ENCODE measurements around the gene SLC5A4. TPM values are rescaled to one million over a fixed set of nuclear protein-coding genes. Genes with fewer than 3 reads are reported as not detected.

Gene SLC5A4
- total RNA-seq, 2 experiments from 2014 or later = not detected

GRCh38 chr22:32258791-32259190 lies 3.6 kb upstream of the SLC5A4 start:
- peaks cover 14% of the 10 kb centered on the region for H3K27me3 Mint-ChIP-seq (ENCODE audit: low read depth)
- H3K9me3 Mint-ChIP-seq = no peaks in the 10 kb centered on the region
- H3K4me1 Mint-ChIP-seq (ENCODE audit: low read depth) = no peaks in the 10 kb centered on the region
- CTCF ChIA-PET = interaction anchor here (0.9 kb wide), 1 partner anchor 22 kb away, joined by 4 read pairs; no protein-coding TSS in a partner anchor
- intact Hi-C loops (cut with micrococcal nuclease) = no loop called here
- H3K36me3 Mint-ChIP-seq (ENCODE audit: low read depth) = no peaks in the 10 kb centered on the region
- DNase-seq = no peak
- H3K27ac Mint-ChIP-seq = no peak overlapping the region
- H3K4me3 Mint-ChIP-seq = no peak overlapping the region

- intact Hi-C loops (cut with micrococcal nuclease) = no loop called here
- Mint-ChIP-seq H3K4me3 (no peak overlapping the region), H3K27ac (no peak overlapping the region), H3K27me3 (ENCODE audit: low read depth) (peaks cover 16% of the 10 kb centered on the region), H3K4me1 (ENCODE audit: low read depth) (no peaks in the 10 kb centered on the region), H3K9me3 (no peaks in the 10 kb centered on the region), H3K36me3 (ENCODE audit: low read depth) (no peaks in the 10 kb centered on the region)
- DNase-seq = no peak
- CTCF ChIA-PET = interaction anchor here (1.3 kb wide), 1 partner anchor 10 kb away, joined by 4 read pairs; no protein-coding TSS in a partner anchor
Observed at GRCh38 chr22:32255726-32256125, 579 bp upstream of the SLC5A4 start.

- Mint-ChIP-seq H3K36me3 (ENCODE audit: low read depth) (no peaks in the 10 kb centered on the region), H3K27ac (no peak overlapping the region), H3K9me3 (no peaks in the 10 kb centered on the region), H3K27me3 (ENCODE audit: low read depth) (peaks cover 20% of the 10 kb centered on the region), H3K4me3 (no peak overlapping the region), H3K4me1 (ENCODE audit: low read depth) (no peaks in the 10 kb centered on the region)
- DNase-seq = no peak
- intact Hi-C loops (cut with micrococcal nuclease) = no loop called here
- CTCF ChIA-PET = no interaction called here
Observed at GRCh38 chr22:32249231-32249630, 5.9 kb downstream of the SLC5A4 start.

- Mint-ChIP-seq H3K4me1 (ENCODE audit: low read depth) (no peaks in the 10 kb centered on the region), H3K27ac (no peak overlapping the region), H3K9me3 (no peaks in the 10 kb centered on the region), H3K27me3 (ENCODE audit: low read depth) (peaks cover 20% of the 10 kb centered on the region), H3K4me3 (no peak overlapping the region), H3K36me3 (ENCODE audit: low read depth) (no peaks in the 10 kb centered on the region)
- CTCF ChIA-PET = no interaction called here
- intact Hi-C loops (cut with micrococcal nuclease) = no loop called here
- no peak for DNase-seq
Observed at GRCh38 chr22:32248276-32248675, 6.9 kb downstream of the SLC5A4 start.

- Mint-ChIP-seq H3K36me3 (ENCODE audit: low read depth) (no peaks in the 10 kb centered on the region), H3K27ac (no peak overlapping the region), H3K27me3 (ENCODE audit: low read depth) (peaks cover 24% of the 10 kb centered on the region), H3K4me3 (no peak overlapping the region), H3K4me1 (ENCODE audit: low read depth) (no peaks in the 10 kb centered on the region), H3K9me3 (no peaks in the 10 kb centered on the region)
- intact Hi-C loops (cut with micrococcal nuclease) = no loop called here
- no peak for DNase-seq
- CTCF ChIA-PET = interaction anchor here (1.1 to 1.9 kb wide), 2 partner anchors 20 to 276 kb away, joined by 3 to 4 read pairs; no protein-coding TSS in a partner anchor
Observed at GRCh38 chr22:32246166-32246565, 9.0 kb downstream of the SLC5A4 start.

GRCh38 chr22:32245042-32245441 lies 10.1 kb downstream of the SLC5A4 start:
- Mint-ChIP-seq H3K27ac (no peak overlapping the region), H3K9me3 (no peaks in the 10 kb centered on the region), H3K4me3 (no peak overlapping the region), H3K4me1 (ENCODE audit: low read depth) (no peaks in the 10 kb centered on the region), H3K27me3 (ENCODE audit: low read depth) (peaks cover 16% of the 10 kb centered on the region), H3K36me3 (ENCODE audit: low read depth) (no peaks in the 10 kb centered on the region)
- DNase-seq = no peak
- CTCF ChIA-PET = no interaction called here
- intact Hi-C loops (cut with micrococcal nuclease) = no loop called here

GRCh38 chr22:32244547-32244946 lies 10.6 kb downstream of the SLC5A4 start:
- intact Hi-C loops (cut with micrococcal nuclease) = no loop called here
- CTCF ChIA-PET = no interaction called here

GRCh38 chr22:32240461-32240860 lies 14.7 kb downstream of the SLC5A4 start:
- Mint-ChIP-seq H3K4me1 (ENCODE audit: low read depth) (no peaks in the 10 kb centered on the region), H3K27ac (no peak overlapping the region), H3K4me3 (no peak overlapping the region), H3K9me3 (no peaks in the 10 kb centered on the region), H3K36me3 (ENCODE audit: low read depth) (no peaks in the 10 kb centered on the region), H3K27me3 (ENCODE audit: low read depth) (peaks cover 4% of the 10 kb centered on the region)
- CTCF ChIA-PET = interaction anchor here (1.3 kb wide), 1 partner anchor 26 kb away, joined by 4 read pairs; no protein-coding TSS in a partner anchor
- no peak for DNase-seq
- intact Hi-C loops (cut with micrococcal nuclease) = no loop called here

More at GRCh38 chr22:32244547-32244946, 10.6 kb downstream of the SLC5A4 start:
- Mint-ChIP-seq H3K4me3 (no peak overlapping the region), H3K36me3 (ENCODE audit: low read depth) (no peaks in the 10 kb centered on the region), H3K27ac (no peak overlapping the region), H3K27me3 (ENCODE audit: low read depth) (peaks cover 14% of the 10 kb centered on the region), H3K9me3 (no peaks in the 10 kb centered on the region), H3K4me1 (ENCODE audit: low read depth) (no peaks in the 10 kb centered on the region)
- no peak for DNase-seq

GRCh38 chr22:32237906-32238305 lies 17.2 kb downstream of the SLC5A4 start:
- CTCF ChIA-PET = interaction anchor here (0.6 kb wide), 1 partner anchor 28 kb away, joined by 3 read pairs; no protein-coding TSS in a partner anchor
- no peak for DNase-seq
- intact Hi-C loops (cut with micrococcal nuclease) = no loop called here

GRCh38 chr22:32236970-32237369 lies 18.2 kb downstream of the SLC5A4 start:
- no peak overlapping the region for H3K4me3 Mint-ChIP-seq
- no peaks in the 10 kb centered on the region for H3K9me3 Mint-ChIP-seq
- no peaks in the 10 kb centered on the region for H3K4me1 Mint-ChIP-seq (ENCODE audit: low read depth)
- H3K36me3 Mint-ChIP-seq (ENCODE audit: low read depth) = no peaks in the 10 kb centered on the region
- no peak overlapping the region for H3K27ac Mint-ChIP-seq
- H3K27me3 Mint-ChIP-seq (ENCODE audit: low read depth) = peaks cover 8% of the 10 kb centered on the region
- CTCF ChIA-PET = interaction anchor here (1.0 kb wide), 1 partner anchor 21 kb away, joined by 4 read pairs; no protein-coding TSS in a partner anchor
- intact Hi-C loops (cut with micrococcal nuclease) = no loop called here
- DNase-seq = no peak

More at GRCh38 chr22:32237906-32238305, 17.2 kb downstream of the SLC5A4 start:
- Mint-ChIP-seq H3K4me3 (no peak overlapping the region), H3K4me1 (ENCODE audit: low read depth) (no peaks in the 10 kb centered on the region), H3K27me3 (ENCODE audit: low read depth) (peaks cover 9% of the 10 kb centered on the region), H3K9me3 (no peaks in the 10 kb centered on the region), H3K36me3 (ENCODE audit: low read depth) (no peaks in the 10 kb centered on the region), H3K27ac (no peak overlapping the region)

GRCh38 chr22:32233091-32233490 lies 22.1 kb downstream of the SLC5A4 start:
- Mint-ChIP-seq H3K4me1 (ENCODE audit: low read depth) (no peaks in the 10 kb centered on the region), H3K36me3 (ENCODE audit: low read depth) (no peaks in the 10 kb centered on the region), H3K4me3 (no peak overlapping the region)

GRCh38 chr22:32232191-32232830 lies 22.8 kb downstream of the SLC5A4 start:
- CTCF ChIA-PET = interaction anchor here (0.6 kb wide), 1 partner anchor 232 kb away, joined by 3 read pairs; the partner anchor contains the start of gene BPIFC
- H3K27me3 Mint-ChIP-seq (ENCODE audit: low read depth) = peaks cover 8% of the 10 kb centered on the region
- H3K4me3 Mint-ChIP-seq = no peak overlapping the region
- H3K36me3 Mint-ChIP-seq (ENCODE audit: low read depth) = no peaks in the 10 kb centered on the region
- H3K9me3 Mint-ChIP-seq = no peaks in the 10 kb centered on the region
- H3K27ac Mint-ChIP-seq = no peak overlapping the region
- no peaks in the 10 kb centered on the region for H3K4me1 Mint-ChIP-seq (ENCODE audit: low read depth)
- DNase-seq = no peak
- intact Hi-C loops (cut with micrococcal nuclease) = no loop called here

More at GRCh38 chr22:32233091-32233490, 22.1 kb downstream of the SLC5A4 start:
- peaks cover 8% of the 10 kb centered on the region for H3K27me3 Mint-ChIP-seq (ENCODE audit: low read depth)
- DNase-seq = no peak
- H3K9me3 Mint-ChIP-seq = no peaks in the 10 kb centered on the region
- CTCF ChIA-PET = no interaction called here
- intact Hi-C loops (cut with micrococcal nuclease) = no loop called here
- H3K27ac Mint-ChIP-seq = no peak overlapping the region

All from activated naive CD4-positive, alpha-beta T cell treated with anti-CD3 and anti-CD28 coated beads for 36 hours (primary cell).